UCSD-AML1 (cell line): ENCODE results near the gene PDZD7.
"Not testable (repeated sequence)": the region's sequence is repeated elsewhere in the genome, so short reads cannot be mapped to it uniquely, and the experiment has no call there.

Experiments used
- DNase-seq: peaks from one replicate; lab custom pipeline; 2025; ENCODE audit not compliant: unreplicated experiment; lab: John Stamatoyannopoulos, UW

The PDZD7 gene

DNA sequence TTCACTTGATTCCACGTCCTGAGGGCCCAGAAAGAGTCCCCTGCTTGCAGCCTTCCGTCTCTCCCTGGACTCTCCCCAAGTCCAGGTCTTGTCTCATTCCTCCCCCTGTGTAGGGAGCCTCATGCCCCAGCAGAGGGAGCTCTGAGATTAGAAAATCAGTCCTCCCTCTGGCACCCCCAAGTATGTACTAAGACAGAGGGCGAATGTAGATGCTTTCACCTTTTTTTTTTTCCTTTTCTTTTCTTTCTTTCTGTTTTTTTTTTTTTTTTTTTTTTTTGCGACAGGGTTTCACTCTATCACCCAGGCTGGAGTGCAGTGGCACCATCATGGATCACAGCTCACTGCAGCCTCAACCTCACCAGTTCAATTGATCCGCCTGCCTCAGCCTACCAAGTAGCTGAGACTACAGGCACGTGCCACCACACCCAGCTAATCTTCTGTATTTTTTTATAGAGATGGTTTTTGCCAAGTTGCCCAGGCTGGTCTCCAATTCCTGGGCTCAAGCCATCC, 10.4 kb upstream of the PDZD7 start:
- DNase-seq: peak; percentile 65

DNA sequence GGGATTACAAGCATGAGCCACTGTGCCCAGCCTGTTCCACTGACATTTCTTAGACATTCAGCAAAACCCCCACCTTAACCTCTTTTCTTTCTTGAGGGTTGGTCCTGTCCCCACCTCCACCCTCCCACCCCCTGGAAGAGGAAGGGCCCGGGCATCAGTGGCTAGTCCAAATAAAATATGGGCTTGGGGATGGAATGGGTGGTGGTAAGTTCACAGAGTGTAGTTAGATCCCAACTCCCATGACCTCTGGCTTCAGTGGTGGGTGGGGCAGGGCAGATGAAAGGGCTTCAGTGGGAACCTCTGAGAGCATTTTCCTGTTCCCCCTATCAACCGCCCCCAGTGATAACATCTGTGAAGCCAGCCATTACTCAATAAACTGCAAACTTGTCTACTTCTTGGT, 9.9 kb upstream of the PDZD7 start:
- DNase-seq: no peak

DNA sequence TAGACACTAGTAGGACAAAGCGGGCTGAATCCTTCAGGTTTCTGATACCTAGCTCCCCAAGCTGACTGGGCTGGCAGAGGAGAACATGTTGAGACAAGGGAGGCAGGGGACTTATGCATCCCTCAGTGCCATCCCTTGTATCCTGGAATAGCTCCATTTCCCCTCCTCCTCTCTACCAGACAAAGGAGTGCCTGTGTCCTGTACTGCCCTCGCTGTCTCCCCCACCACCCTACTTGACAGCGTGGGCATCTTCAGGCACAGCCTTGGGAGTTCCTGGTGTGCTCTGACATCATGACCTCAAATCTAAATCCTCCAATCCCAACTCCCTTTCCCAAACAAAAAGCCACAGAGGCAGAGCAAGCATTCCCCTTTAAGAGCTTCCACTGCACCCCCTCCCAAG, 9.1 kb upstream of the PDZD7 start:
- DNase-seq: no peak

DNA sequence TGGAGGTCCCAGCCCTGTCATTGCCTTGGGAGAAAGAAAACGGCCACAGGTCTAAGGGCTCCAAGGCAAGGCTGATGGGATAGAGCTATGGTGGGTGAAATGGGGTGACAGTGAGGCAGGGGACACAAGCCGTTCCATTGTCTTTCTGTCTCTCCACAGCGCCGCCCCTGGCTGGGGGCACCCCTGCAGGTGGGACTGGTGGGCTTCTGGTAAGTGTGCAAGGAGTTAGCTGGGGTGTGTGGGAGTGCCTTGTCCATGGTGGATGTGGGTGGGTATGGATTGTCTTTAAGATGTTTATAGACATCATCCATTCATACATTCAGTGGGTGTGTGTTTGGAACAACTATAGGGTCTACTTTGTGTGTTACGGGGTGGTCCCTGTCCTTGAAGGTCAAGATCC, 7.6 kb upstream of the PDZD7 start:
- DNase-seq: no peak

DNA sequence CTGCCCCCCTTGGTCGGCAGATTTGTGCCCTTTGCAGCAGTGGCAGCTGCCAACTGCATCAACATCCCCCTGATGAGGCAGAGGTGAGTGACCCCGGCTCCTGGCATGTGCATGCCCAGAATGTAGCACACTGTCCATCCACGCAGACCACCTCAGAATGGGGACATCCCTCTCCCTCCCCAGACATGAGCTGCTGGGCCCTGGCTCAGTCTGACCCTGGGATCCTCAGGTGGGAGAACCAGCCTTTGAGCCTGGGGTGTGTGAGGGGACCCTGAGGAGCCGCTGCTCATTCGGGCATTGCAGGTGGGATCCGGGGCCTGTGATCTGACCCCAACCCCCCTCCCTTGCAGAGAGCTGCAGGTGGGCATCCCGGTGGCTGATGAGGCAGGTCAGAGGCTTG, 5.8 kb upstream of the PDZD7 start:
- no peak for DNase-seq

DNA sequence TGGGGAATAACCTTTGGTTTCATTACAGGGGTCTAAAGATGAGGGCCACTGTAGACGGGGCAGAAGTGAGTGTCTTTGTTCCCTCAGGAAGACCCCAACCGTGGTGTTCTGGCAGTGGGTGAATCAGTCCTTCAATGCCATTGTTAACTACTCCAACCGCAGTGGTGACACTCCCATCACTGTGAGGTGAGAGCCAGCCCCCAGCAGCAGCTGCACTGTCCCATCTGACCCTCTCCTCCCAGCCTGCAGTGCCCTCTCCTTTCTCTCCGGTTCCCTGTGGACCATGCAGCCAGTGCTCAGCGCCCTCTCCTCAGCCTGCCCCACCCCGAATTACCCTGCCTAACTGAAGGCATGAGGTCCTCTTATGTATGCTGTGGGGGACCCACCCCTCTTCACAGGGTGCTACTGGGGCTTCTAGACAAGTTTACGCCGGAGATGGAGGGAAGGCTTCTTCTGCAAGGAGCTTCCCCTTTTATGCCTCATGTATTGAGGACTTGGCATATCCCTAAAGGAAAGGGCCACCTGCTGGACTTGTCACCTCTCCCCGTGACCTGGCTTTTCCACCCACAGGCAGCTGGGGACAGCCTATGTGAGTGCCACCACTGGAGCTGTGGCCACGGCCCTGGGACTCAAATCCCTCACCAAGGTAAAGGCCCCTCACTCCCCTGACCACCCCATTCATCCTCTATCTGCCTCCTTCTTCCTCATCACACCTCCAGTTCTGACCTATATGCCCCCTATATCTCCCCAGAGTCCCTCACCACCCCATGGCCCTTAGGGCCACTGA, 5.2 kb upstream of the PDZD7 start:
- DNase-seq: no peak

DNA sequence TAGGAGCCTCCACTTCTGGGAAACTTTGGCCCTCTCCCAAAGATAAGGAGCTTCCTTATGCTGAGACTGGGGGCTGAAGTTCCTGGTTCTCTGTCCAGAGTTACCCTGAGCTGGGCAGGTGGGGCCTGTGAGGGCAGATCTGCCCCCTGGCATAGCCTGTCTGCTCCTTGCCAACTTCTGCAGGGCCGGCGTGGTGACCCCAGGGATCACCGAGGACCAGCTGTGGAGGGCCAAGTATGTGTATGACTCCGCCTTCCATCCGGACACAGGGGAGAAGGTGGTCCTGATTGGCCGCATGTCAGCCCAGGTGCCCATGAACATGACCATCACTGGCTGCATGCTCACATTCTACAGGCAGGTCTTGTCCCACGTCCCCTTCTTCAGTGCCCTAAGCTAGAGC, 4.4 kb upstream of the PDZD7 start:
- no peak for DNase-seq

DNA sequence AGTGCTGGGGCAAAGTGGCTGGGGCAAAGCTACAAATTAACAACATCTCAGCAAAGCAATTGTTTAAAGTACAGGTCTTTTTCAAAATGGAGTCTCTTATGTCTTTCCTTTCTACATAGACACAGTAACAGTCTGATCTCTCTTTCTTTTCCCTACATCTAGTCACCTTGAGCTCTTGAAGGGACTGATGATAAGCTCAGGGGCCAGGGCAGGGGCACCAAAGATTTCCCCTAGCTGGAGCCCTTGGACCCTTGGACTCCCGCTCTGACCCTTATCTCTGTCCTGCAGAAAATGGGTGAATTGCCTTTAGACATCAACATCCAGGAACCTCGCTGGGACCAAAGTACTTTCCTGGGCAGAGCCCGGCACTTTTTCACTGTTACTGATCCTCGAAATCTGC, 3.5 kb upstream of the PDZD7 start:
- DNase-seq: not testable (repeated sequence)

DNA sequence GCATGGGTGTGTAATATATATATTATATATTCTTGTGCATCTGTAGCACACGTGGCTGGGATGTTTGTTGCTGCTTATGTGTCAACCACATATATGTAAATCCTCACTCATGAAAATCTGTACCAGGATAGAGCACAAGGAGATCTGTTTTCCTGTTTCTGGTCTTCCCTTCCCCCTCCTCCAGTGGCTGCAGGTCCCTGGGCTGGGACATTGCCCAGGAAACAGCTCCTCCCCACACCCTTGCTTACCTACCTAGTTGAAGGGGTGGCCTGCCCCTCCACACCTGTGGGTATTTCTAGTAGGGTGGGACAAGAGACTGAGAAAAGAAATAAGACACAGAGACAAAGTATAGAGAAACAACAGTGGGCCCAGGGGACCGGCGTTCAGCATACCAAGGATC, 2.3 kb upstream of the PDZD7 start:
- no peak for DNase-seq

DNA sequence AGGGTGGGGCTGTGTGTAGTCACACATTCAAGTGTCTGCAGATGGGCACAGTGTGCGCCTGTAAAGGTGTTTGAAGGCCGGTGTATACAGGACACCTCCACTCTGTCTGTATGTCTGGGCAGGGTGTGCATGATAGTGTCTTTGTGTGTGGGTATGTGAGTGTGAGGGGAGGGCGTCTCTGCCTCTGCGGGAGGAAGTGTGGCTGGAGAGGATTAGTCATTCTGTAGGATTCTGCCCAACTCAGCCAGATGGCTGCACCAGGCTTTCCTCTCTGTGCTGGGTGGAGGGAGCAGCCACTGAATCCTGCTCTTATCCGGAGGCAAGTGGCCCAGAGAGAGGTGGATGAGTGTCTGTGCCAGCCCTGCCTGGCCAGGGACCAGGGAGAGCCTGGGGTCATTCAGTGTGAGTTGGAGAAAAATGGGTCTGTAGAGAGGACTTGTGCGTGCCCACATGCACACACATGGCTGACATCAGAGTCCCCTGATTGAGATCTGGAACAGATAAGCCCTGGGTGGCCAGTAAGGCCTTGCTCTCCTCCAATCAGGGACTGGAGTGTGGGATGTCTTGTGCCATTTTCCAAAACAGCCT, 1.8 kb upstream of the PDZD7 start:
- peak; percentile 79 for DNase-seq

DNA sequence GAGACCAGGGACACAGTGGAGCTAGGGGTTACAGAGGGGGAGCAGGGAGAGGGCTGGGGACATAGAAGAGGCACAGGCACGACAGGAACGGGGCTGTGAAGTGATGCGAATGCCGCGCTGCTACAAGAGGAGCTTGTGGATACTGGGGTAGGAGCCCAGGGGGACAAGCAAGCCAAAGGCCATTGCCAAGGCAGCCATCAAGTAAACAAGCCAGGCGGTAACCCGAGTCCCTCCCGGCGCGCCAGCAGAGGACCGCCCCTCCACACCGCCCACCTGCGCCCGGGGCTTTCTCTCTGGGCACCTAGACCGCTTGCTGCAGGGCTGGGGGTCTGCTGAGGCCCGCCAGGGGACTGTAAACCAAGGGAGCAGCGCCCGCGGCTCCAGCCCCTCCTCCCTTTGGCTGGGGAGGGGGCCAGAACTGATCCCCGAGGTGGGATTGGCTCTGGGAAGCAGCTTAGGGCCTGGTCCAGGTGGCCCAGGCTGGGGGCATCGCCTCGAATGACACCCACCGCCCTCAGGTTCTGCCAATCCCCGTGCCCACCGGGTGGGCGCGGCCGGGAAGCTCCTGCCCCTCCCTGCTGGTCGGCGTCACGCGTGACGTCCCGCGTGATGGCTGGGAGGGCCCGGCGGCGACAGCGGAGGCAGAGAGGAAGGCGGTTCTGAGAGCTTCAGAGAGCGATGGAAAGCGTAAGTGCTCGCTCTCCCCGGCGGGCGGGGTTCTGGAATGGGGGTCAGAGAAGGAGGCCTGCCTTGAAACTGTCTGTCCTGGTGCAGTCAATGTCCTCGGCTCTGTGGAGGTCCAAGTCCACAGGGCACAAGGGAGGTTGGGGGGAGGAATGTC, 1.1 kb upstream of the PDZD7 start:
- peak; percentile 79 for DNase-seq

DNA sequence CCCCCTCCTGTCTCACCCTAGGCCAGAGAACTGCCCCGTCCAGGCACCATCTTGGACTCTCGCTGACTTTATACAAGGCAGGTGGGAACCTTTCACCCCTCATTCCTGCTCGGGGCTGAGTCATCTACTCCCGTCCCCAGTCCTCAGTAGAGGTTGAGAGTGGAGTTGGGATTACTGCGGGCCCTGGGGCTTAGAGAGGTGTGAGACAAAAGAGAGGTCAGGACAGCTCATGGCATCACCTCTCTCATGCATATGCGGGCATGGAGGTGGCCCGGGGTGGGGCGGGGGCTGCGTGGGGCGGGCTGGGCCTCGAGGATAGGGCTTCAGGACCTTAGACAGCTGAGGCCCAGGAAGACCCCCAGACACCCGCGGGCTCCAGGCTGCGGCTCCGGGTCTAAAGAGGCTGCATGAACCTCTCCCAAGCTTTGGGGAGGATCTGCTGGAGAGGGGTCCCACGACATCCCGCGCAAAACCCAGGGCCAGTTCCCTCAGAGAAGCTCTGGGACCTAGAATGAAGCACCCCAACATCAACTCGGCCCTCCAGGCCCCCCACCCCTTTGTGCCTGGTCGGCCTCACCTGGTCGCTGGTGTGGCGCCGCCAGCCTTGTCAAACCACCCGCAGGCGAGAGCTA, 317 bp downstream of the PDZD7 start:
- DNase-seq: no peak

DNA sequence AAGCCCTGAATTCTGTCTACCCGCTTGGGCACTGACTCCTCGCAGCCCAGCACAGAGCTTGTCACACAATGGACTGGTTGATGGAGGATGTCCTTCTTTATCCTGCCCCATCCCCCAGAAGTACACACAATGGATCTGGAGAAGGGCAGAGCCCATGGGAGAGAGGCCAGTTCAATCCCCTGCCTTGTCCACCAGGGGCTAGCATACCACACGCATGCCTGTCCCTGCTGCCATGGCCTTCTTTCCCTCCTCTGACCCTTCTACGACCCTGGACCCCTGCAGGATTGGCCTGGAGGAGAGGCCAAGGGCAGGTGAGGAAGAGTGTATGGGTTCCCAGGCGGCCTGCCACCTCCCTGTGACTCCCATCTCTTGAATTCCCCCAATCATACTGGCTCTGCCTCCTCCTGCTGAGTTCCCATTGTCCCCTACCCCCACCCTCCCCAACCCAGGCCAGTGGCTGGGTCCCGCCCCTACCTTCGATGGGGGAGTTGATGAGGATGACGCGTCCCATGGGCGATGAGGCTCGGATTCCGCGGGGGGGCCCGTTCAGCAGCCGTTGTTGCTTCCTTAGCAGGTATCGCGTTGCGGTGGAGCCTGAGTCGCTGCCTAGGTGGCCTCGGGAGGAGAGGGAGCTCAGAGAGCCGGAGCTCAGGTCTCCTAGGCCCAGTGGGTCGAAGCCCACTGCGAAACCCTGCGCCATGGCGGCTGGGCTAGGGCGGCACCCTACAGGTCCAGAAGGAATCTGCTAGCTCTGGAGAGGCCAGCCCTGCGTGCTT, 1.2 kb downstream of the PDZD7 start:
- no peak for DNase-seq

DNA sequence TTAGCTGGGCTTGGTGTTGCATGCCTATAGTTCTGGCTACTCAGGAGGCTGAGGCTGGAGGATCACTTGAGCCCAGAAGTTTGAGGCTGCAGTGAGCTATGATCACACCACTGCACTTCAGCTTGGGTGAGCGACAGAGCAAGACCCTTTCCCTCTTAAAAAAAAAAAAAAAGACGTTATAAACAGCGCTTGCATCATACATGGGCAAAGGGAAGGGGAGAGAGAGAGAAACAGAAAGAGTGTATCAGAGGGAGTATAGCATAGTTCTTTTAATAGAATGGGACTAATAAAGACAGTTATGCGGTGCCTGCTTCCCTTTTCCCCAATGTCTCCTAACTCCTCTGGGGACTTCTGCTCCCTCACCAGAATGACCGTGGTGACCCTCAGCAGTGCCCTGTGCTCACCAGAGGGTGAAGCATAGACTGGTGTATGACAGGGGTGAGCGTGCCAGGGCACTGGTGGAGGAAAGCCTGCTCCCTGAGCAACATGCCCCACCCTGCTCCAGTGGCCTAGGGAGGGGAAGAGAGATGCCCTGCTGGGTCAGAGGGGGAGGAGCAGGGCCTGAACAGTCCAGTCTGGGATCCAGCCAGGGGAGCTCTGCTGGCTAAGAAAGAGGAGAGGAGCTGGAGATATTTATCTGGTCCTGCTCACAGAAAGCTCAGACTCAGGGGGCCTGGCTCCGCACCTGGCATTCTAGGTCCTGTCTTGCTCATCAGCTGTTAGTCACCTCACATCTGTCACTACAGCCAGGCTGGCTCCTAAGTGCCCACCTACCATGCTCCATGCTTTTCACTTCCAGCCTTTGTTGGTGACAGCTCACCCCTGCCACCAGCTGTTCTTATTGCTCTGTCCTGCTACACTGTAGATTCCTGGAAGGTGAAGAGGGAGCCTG, 2.2 kb downstream of the PDZD7 start:
- peak; percentile 25 for DNase-seq

DNA sequence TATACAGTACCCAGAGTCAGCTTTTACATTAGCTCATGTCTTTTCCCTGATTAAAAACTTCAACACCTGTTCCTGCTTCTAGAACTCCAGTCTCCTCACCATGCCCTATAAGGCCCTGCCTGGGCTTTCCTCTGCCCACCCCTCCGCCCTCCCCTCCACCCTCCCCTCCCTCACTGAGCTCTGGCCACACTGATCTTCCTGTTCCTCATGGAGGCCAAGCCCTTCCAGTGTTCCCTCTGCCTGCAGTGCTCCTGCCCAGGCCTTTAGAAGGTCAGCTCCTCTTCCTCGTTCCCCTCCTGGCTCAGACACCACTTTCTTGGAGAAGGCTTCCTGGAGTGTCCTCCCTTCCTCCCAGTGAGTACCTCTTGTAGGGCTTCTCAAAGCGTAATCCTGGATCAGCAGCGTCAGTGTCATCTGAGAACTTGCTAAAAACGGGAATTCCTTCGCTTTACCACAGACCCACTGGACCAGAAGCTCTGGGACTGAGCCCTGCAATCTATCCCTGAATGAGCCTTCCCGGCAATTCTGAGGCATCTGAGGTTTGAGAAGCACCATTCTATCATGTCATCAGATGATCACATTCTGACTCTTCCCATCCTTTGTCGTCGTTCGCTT, 3.7 kb downstream of the PDZD7 start:
- DNase-seq: peak; percentile 33

DNA sequence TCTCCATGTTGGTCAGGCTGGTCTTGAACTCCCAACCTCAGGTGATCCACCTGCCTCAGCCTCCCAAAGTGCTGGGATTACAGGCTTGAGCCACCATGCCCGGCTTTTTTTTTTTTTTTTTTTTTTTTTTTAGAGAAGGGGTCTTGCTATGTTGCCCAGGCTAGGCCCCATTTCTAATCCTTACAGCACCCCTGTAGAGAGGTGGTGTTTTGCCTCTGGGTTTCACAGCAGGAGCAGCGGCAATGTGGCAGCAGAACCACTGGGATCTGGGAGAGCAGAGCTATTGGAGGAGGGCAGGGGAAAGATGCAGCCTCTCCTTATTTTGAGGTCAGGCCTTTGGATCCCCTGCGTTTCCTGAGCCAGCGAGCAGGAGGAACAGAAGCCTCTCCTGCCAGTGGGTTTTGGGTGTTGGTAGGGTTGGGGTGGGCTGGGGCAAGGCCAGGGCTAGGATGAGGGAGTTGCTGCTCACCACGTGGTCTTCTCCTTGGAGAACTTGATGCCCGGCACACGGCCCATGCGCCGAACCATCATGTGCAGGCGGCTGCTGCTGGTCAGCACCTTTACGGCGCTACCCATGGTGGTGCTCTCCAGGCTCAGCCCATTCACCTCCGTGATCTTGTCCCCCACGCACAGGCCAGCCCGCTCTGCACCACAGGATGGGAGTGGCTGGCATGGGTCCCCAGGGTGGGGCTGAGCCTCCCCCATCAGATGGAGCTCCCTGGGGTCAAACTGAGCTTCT, 7.8 kb downstream of the PDZD7 start:
- no peak for DNase-seq

DNA sequence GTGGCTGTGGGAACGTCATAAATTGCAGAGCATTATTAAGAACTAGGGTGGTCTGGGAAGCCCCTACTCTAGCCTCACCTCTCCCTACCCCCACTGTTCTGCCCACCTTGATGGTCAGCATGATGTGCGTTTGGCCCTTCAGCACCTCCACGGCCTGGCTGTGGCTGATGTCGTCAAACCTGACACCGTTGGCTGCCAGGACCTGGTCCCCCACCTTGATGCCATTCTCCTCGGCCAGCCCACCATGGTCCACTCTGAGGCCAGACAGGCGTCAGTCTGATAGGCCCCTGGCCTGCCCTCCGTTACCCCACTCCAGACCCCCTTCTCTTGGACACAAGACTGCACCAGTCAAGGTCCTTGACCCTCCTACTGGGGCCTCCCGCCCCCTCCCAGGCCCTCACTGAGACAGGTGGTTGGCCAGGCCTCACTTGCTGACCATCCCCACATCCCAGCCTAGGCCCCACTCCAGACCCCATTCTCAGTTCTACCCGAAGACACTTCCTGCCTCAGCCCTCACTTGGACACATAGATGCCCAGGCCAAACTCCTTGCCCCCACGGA, 9.2 kb downstream of the PDZD7 start:
- no peak for DNase-seq

DNA sequence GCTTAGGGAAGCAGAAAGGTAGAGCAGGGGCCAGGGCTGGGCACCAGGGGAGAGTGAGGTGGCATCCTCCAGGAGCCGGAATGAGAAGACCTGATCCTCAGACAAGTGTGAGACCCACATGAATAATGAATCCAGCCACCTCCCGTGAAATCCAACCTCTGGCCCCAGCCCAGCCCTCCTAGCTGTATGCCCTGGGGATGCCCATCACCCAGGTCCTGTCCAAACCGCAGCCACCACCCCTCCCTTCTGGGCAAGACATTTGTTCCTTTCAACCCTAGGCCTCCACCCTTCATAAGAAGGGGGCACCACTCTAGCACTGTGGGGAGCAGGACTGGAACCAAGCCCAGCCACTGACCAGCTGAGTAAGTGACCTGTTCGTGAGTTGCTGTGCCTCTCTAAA, 9.7 kb downstream of the PDZD7 start:
- DNase-seq: no peak
